ENCODE results near the gene VAMP8. TPM values are rescaled to one million over a fixed set of nuclear protein-coding genes. Genes with fewer than 3 reads are reported as not detected.
"Not testable (repeated sequence)": the region's sequence is repeated elsewhere in the genome, so short reads cannot be mapped to it uniquely, and the experiment has no call there.

VAMP8 gene
- total RNA-seq, 1 experiment from 2014 or later: 90.8 TPM

DNA sequence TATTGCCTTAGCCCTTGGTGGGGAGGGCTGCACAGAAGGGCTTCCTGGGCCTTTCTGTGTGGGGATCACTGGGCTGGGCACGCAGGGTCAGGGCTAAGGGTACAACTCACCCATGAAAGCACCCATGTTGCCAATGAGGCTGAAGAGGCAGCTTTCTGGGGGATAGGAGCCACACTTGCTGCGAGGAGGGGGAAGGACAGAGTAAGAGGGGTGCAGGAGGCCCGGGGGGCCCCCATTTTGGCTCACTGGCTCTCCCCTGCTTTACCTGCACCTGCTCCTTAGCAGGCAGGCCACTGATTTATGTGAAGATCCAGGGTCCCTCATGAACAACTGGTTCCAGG lies 22.8 kb downstream of the VAMP8 start:
- TF ChIP-seq, protein P1, sequence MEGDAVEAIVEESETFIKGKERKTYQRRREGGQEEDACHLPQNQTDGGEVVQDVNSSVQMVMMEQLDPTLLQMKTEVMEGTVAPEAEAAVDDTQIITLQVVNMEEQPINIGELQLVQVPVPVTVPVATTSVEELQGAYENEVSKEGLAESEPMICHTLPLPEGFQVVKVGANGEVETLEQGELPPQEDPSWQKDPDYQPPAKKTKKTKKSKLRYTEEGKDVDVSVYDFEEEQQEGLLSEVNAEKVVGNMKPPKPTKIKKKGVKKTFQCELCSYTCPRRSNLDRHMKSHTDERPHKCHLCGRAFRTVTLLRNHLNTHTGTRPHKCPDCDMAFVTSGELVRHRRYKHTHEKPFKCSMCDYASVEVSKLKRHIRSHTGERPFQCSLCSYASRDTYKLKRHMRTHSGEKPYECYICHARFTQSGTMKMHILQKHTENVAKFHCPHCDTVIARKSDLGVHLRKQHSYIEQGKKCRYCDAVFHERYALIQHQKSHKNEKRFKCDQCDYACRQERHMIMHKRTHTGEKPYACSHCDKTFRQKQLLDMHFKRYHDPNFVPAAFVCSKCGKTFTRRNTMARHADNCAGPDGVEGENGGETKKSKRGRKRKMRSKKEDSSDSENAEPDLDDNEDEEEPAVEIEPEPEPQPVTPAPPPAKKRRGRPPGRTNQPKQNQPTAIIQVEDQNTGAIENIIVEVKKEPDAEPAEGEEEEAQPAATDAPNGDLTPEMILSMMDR (IDR thresholded peaks at IDR 0.05; ENCODE audit: unreplicated experiment): no peak
- Mint-ChIP-seq H3K36me3 (ENCODE audit: insufficient read depth, unreplicated experiment) (peaks cover 71% of the 10 kb centered on the region), H3K4me1 (ENCODE audit: low read depth, unreplicated experiment) (peaks cover 8% of the 10 kb centered on the region), H3K9me3 (ENCODE audit: low read depth, unreplicated experiment) (no peaks in the 10 kb centered on the region), H3K27ac (ENCODE audit: unreplicated experiment) (no peak overlapping the region), H3K27me3 (ENCODE audit: unreplicated experiment) (no peaks in the 10 kb centered on the region), H3K4me3 (ENCODE audit: low read depth, unreplicated experiment) (no peak overlapping the region)
- no TSS peak for BruUV-seq (replicated peaks)
- DNase-seq: no peak
- CTCF ChIA-PET: no interaction called here
- intact Hi-C loops (cut with micrococcal nuclease; ENCODE audit: unreplicated experiment): no loop called here

DNA sequence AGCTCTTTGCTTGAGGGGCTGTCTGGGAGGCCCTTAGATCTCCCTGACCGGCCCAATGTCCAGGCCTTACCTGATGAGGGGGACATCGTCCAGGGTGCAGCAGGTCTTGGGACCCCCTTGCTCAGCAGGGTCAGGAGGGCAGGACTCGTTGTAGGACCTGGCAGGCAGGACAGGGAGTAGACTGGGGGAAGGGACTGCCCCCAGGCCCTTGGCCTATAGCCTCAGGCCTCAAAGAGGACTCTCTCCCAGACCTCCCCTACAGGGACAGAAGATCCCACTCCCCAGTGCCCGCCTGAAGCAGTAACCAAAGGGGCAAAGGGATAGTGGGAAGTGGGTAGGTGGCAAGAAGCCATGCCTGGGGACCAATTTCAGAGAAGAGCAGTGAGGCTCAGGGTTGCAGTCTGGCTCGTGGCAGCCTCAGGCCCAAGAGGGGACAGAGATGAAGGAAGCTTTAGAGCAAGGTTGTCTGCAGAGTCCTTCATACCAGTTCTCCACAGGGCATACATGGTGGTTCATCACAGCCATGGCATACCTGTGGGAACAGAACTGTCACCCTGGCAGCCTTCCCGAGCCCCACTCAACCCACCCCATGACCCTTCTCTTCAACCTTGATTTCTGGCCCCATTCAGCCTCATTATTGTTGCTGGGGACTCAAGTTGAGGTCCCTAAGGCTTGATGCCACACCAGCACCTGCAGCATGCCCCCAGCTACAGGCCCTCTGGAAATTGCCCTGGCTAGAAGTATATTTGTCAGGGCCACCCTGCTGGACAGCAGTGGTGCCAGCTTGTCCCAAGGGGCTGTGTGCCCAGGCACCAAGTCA lies 23.8 kb downstream of the VAMP8 start:
- no peaks in the 10 kb centered on the region for H3K9me3 Mint-ChIP-seq (ENCODE audit: low read depth, unreplicated experiment)
- TSS peak; percentile 16 for BruUV-seq (replicated peaks)
- H3K27me3 Mint-ChIP-seq (ENCODE audit: unreplicated experiment): no peaks in the 10 kb centered on the region
- peak overlapping the region; percentile 92 for H3K4me3 Mint-ChIP-seq (ENCODE audit: low read depth, unreplicated experiment)
- peak overlapping the region; percentile 63 for H3K27ac Mint-ChIP-seq (ENCODE audit: unreplicated experiment)
- peaks cover 71% of the 10 kb centered on the region for H3K36me3 Mint-ChIP-seq (ENCODE audit: insufficient read depth, unreplicated experiment)
- TF ChIP-seq, protein P1 (IDR thresholded peaks at IDR 0.05; ENCODE audit: unreplicated experiment): no peak
- intact Hi-C loops (cut with micrococcal nuclease; ENCODE audit: unreplicated experiment): no loop called here
- no peak for DNase-seq
- CTCF ChIA-PET: interaction anchor here (0.7 kb wide), 1 partner anchor 8 kb away, joined by 4 read pairs; no protein-coding TSS in a partner anchor
- peaks cover 8% of the 10 kb centered on the region for H3K4me1 Mint-ChIP-seq (ENCODE audit: low read depth, unreplicated experiment)

DNA sequence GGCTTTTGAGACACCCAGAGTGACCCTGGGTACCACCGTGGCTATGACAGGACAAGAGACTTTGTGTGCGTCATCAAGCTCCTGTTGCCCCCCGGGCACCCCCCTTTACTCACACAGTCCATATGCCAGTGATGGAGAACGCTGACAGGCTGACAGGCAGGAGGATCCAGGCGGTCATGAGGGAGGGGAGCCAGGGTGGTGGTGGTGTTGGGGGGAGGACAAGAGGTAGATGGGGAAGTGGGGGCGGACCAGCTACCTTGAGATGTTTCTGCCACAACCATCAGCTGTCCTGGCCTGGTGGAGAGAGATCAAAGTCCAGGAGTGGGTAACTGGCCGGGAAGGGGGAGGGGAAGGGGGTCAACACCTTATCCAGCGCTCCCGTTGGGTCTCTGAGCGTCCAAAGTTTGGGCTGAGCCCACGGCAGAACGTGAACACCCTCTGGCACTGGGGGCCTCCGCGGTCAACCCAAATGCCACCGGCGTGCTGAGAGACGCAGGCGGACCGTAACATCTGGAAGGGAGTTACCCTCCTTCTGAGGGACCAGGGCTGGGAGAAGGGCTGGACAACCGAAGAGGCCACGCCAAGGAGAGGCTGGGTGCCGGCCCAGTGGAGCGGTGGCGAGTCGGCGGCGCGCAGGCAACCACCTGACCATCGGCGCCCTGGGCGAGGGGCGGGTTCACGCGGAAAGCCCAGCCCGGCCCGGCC lies 24.5 kb downstream of the VAMP8 start:
- peak; percentile 60 for DNase-seq
- Mint-ChIP-seq H3K27me3 (ENCODE audit: unreplicated experiment) (no peaks in the 10 kb centered on the region), H3K4me3 (ENCODE audit: low read depth, unreplicated experiment) (peak overlapping the region; percentile 92), H3K9me3 (ENCODE audit: low read depth, unreplicated experiment) (no peaks in the 10 kb centered on the region), H3K27ac (ENCODE audit: unreplicated experiment) (peak overlapping the region; percentile 63), H3K36me3 (ENCODE audit: insufficient read depth, unreplicated experiment) (peaks cover 68% of the 10 kb centered on the region), H3K4me1 (ENCODE audit: low read depth, unreplicated experiment) (peaks cover 8% of the 10 kb centered on the region)
- BruUV-seq (replicated peaks): no TSS peak
- CTCF ChIA-PET: interaction anchor here (0.7 kb wide), 1 partner anchor 9 kb away, joined by 4 read pairs; no protein-coding TSS in a partner anchor
- TF ChIP-seq, protein P1 (IDR thresholded peaks at IDR 0.05; ENCODE audit: unreplicated experiment): no peak
- intact Hi-C loops (cut with micrococcal nuclease; ENCODE audit: unreplicated experiment): no loop called here

DNA sequence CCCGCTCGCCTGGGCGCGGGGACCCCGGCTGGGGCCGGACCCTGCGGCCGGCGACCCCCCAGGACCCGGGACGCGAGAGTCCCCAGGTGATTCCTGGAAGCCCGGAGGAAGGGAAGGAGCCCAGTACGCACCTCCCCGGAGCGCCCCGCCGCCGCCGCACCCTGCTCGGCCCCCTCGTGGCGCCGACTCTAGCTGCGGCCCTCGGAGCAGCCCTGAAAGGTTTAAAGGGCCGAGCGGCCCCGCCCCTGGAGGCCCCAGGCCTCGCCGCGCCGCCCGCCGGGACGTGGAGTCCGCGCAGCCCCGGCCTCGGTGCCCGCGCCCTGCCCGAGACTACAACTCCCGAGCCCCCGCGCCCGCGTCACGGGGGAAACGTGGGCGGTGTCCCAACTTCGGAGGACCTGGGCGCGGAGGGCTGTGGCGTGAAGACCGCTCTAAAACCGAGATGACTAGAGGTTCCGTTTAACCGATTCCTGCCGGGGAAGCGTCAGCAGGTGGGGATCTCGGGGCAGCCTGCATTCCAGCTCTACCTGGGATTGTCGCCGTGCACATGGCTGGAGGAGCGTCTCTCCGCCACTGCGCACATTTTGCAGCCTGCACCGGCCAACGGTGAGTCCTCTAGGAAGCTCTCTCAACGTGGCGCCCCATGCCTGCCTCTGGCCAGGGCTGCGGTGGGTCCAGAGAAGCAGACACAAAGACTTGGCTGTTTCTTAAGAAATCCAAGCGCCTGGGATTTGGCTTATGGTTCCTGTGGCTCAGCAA lies 25.3 kb downstream of the VAMP8 start, which contains the start of gene TMEM150A:
TSS of gene TMEM150A (minus strand) at position 223 of the 759 bp plus-strand sequence. CDS start 750 bp downstream, outside the sequence.
- peak within 1 kb of the TSS; percentile 92 for H3K27ac Mint-ChIP-seq (ENCODE audit: unreplicated experiment)
- intact Hi-C loops (cut with micrococcal nuclease; ENCODE audit: unreplicated experiment): no loop called here
- BruUV-seq (replicated peaks): no TSS peak
- no peaks in the 10 kb centered on the region for H3K27me3 Mint-ChIP-seq (ENCODE audit: unreplicated experiment)
- peaks cover 8% of the 10 kb centered on the region for H3K4me1 Mint-ChIP-seq (ENCODE audit: low read depth, unreplicated experiment)
- H3K36me3 Mint-ChIP-seq (ENCODE audit: insufficient read depth, unreplicated experiment): peaks cover 67% of the 10 kb centered on the region
- H3K4me3 Mint-ChIP-seq (ENCODE audit: low read depth, unreplicated experiment): peak within 1 kb of the TSS; percentile 92
- no peaks in the 10 kb centered on the region for H3K9me3 Mint-ChIP-seq (ENCODE audit: low read depth, unreplicated experiment)
- TF ChIP-seq, protein P1 (IDR thresholded peaks at IDR 0.05; ENCODE audit: unreplicated experiment): no peak
- DNase-seq: peak; percentile 95
- CTCF ChIA-PET: interaction anchor here (0.5 to 1.0 kb wide), 2 partner anchors 14 to 243 kb away, joined by 7 to 10 read pairs; partner anchors contain the start of gene USP39

DNA sequence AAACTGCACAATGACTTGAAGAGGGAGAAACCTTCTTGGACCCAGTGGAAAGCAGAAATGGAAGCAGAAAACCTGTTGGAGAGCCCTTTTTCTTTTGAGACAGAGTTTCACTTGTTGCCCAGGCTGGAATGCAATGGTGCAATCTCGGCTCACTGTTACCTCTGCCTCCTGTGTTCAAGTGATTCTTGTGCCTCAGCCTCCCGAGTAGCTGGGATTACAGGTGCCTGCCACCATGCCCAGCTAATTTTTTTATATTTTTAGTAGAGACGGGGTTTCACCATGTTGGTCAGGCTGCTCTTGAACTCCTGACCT lies 26.7 kb downstream of the VAMP8 start:
- H3K9me3 Mint-ChIP-seq (ENCODE audit: low read depth, unreplicated experiment); H3K4me1 Mint-ChIP-seq (ENCODE audit: low read depth, unreplicated experiment); H3K27me3 Mint-ChIP-seq (ENCODE audit: unreplicated experiment); DNase-seq; intact Hi-C loops (cut with micrococcal nuclease; ENCODE audit: unreplicated experiment); BruUV-seq (replicated peaks): not testable (repeated sequence)
- H3K27ac Mint-ChIP-seq (ENCODE audit: unreplicated experiment): peak overlapping the region; percentile 56
- peaks cover 65% of the 10 kb centered on the region for H3K36me3 Mint-ChIP-seq (ENCODE audit: insufficient read depth, unreplicated experiment)
- H3K4me3 Mint-ChIP-seq (ENCODE audit: low read depth, unreplicated experiment): peak overlapping the region; percentile 92
- CTCF ChIA-PET: interaction anchor here (1.8 kb wide), 1 partner anchor 9 kb away, joined by 6 read pairs; the partner anchor contains the start of gene RNF181
